Astrocyte (in vitro differentiated cells and primary cell): ENCODE measurements around the gene MAGI1. TPM values are rescaled to one million over a fixed set of nuclear protein-coding genes. Genes with fewer than 3 reads are reported as not detected.

ENCODE experiments used
- DNase-seq: peaks from one replicate; pipeline ENCODE4 v3.0.0-alpha.2; 2010; ENCODE audit warnings: low read depth
- FAIRE-seq: peaks from 2 replicates; lab custom pipeline; 2011; peaks lifted over from hg19 to GRCh38; lab: Jason Lieb, UNC
- H2AFZ ChIP-seq: 2 replicates; pipeline ENCODE4 v1.6.0; 2012; ENCODE audit warnings: low read depth, low read length, inconsistent platforms
- H3K27ac ChIP-seq: 2 replicates; pipeline ENCODE4 v1.5.1; 2011; ENCODE audit warnings: low read depth, low read length, inconsistent platforms
- H3K27me3 ChIP-seq: 2 replicates; pipeline ENCODE4 v1.6.0; 2011; ENCODE audit warnings: low read length, inconsistent platforms; ENCODE audit not compliant: insufficient read depth
- H3K36me3 ChIP-seq: 2 replicates; pipeline ENCODE4 v1.5.1; 2011; ENCODE audit warnings: low read length, inconsistent platforms; ENCODE audit not compliant: insufficient read depth
- H3K4me1 ChIP-seq: 2 replicates; pipeline ENCODE4 v1.5.1; 2011; ENCODE audit warnings: low read length, inconsistent platforms; ENCODE audit not compliant: insufficient read depth
- H3K4me2 ChIP-seq: 2 replicates; pipeline ENCODE4 v1.6.0; 2012; ENCODE audit warnings: low read length, inconsistent platforms
- H3K4me3 ChIP-seq: 2 replicates; pipeline ENCODE4 v1.5.1; 2011; ENCODE audit warnings: low read depth, mild to moderate bottlenecking, low read length, inconsistent platforms; ENCODE audit not compliant: insufficient read depth
- H3K79me2 ChIP-seq: 2 replicates; pipeline ENCODE4 v1.6.0; 2012; ENCODE audit warnings: mild to moderate bottlenecking, low read length, inconsistent platforms; ENCODE audit not compliant: insufficient read depth
- H3K9ac ChIP-seq: 2 replicates; pipeline ENCODE4 v1.6.0; 2012; ENCODE audit warnings: mild to moderate bottlenecking, low read length, inconsistent platforms
- H3K9me3 ChIP-seq: 2 replicates; pipeline ENCODE4 v1.5.1; 2012; ENCODE audit warnings: low read depth, mild to moderate bottlenecking, low read length, inconsistent platforms; ENCODE audit not compliant: insufficient read depth
- H4K20me1 ChIP-seq: 2 replicates; pipeline ENCODE4 v1.6.0; 2012; ENCODE audit warnings: low read length, inconsistent platforms; ENCODE audit not compliant: insufficient read depth
- H3K27ac Mint-ChIP-seq: one replicate; pipeline ENCODE4 v1.8.0; 2021; ENCODE audit warnings: mild to moderate bottlenecking, mixed read lengths; ENCODE audit not compliant: unreplicated experiment
- H3K27me3 Mint-ChIP-seq: one replicate; pipeline ENCODE4 v1.8.0; 2021; ENCODE audit warnings: low read depth, mixed read lengths; ENCODE audit not compliant: unreplicated experiment
- H3K36me3 Mint-ChIP-seq: one replicate; pipeline ENCODE4 v1.8.0; 2021; ENCODE audit warnings: low read depth, mixed read lengths; ENCODE audit not compliant: unreplicated experiment
- H3K4me1 Mint-ChIP-seq: one replicate; pipeline ENCODE4 v1.8.0; 2021; ENCODE audit warnings: low read depth, mixed read lengths; ENCODE audit not compliant: unreplicated experiment
- H3K4me3 Mint-ChIP-seq: one replicate; pipeline ENCODE4 v1.8.0; 2021; ENCODE audit warnings: mild to moderate bottlenecking, moderate library complexity, mixed read lengths; ENCODE audit not compliant: unreplicated experiment
- H3K9me3 Mint-ChIP-seq: one replicate; pipeline ENCODE4 v1.8.0; 2021; ENCODE audit warnings: mild to moderate bottlenecking, mixed read lengths; ENCODE audit not compliant: unreplicated experiment
- EZH2 ChIP-seq: IDR thresholded peaks from 2 replicates; pipeline ENCODE4 v1.6.1; 2012; ENCODE audit warnings: mild to moderate bottlenecking, low read length, inconsistent platforms; ENCODE audit not compliant: insufficient read depth
- total RNA-seq: library from RNA; stranded (reverse); gene quantifications from 2 replicates; pipeline ENCODE4 v1.2.1, GENCODE V29; 2021
- TF ChIP-seq, protein P1 (sequence below): IDR thresholded peaks from 2 replicates; pipeline ENCODE4 v1.5.1; 2011; ENCODE audit warnings: low read depth, mild to moderate bottlenecking, inconsistent platforms, low read length, moderate library complexity; ENCODE audit not compliant: insufficient read depth

The MAGI1 gene
- total RNA-seq, 1 donor from 2014 or later, result 31.8 TPM

- Mint-ChIP-seq H3K27ac (no peak overlapping the region), H3K9me3 (peaks cover 4% of the 10 kb centered on the region), H3K27me3 (no peaks in the 10 kb centered on the region), H3K36me3 (peaks cover 28% of the 10 kb centered on the region), H3K4me1 (no peaks in the 10 kb centered on the region), H3K4me3 (no peak overlapping the region)
- H3K4me2 ChIP-seq, result no peak overlapping the region
- H3K4me1 ChIP-seq, result no peaks in the 10 kb centered on the region
- no peak overlapping the region for H3K4me3 ChIP-seq
- H2AFZ ChIP-seq, result no peak overlapping the region
- no peaks in the 10 kb centered on the region for H4K20me1 ChIP-seq
- no peak overlapping the region for H3K9ac ChIP-seq
- no peaks in the 10 kb centered on the region for H3K9me3 ChIP-seq
- H3K27ac ChIP-seq, result no peak overlapping the region
- DNase-seq, result no peak
- H3K36me3 ChIP-seq, result no peaks in the 10 kb centered on the region
- H3K27me3 ChIP-seq, result no peaks in the 10 kb centered on the region
- H3K79me2 ChIP-seq, result no peaks in the 10 kb centered on the region
- FAIRE-seq, result no peak
- TF ChIP-seq EZH2, result no peak
- TF ChIP-seq, protein P1, sequence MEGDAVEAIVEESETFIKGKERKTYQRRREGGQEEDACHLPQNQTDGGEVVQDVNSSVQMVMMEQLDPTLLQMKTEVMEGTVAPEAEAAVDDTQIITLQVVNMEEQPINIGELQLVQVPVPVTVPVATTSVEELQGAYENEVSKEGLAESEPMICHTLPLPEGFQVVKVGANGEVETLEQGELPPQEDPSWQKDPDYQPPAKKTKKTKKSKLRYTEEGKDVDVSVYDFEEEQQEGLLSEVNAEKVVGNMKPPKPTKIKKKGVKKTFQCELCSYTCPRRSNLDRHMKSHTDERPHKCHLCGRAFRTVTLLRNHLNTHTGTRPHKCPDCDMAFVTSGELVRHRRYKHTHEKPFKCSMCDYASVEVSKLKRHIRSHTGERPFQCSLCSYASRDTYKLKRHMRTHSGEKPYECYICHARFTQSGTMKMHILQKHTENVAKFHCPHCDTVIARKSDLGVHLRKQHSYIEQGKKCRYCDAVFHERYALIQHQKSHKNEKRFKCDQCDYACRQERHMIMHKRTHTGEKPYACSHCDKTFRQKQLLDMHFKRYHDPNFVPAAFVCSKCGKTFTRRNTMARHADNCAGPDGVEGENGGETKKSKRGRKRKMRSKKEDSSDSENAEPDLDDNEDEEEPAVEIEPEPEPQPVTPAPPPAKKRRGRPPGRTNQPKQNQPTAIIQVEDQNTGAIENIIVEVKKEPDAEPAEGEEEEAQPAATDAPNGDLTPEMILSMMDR, result no peak
Observed at GRCh38 chr3:65381496-65382010, 657.2 kb downstream of the MAGI1 start.

- peaks cover 33% of the 10 kb centered on the region for H3K36me3 Mint-ChIP-seq
- Histone ChIP-seq H4K20me1 (no peaks in the 10 kb centered on the region), H3K4me1 (no peaks in the 10 kb centered on the region), H2AFZ (no peak overlapping the region), H3K4me2 (no peak overlapping the region), H3K27ac (no peak overlapping the region), H3K27me3 (no peaks in the 10 kb centered on the region), H3K79me2 (no peaks in the 10 kb centered on the region), H3K36me3 (no peaks in the 10 kb centered on the region), H3K4me3 (no peak overlapping the region), H3K9me3 (no peaks in the 10 kb centered on the region), H3K9ac (no peak overlapping the region)
- no peaks in the 10 kb centered on the region for H3K4me1 Mint-ChIP-seq
- H3K4me3 Mint-ChIP-seq, result no peak overlapping the region
- H3K27me3 Mint-ChIP-seq, result no peaks in the 10 kb centered on the region
- H3K9me3 Mint-ChIP-seq, result peaks cover 4% of the 10 kb centered on the region
- no peak for FAIRE-seq
- no peak overlapping the region for H3K27ac Mint-ChIP-seq
- DNase-seq, result no peak
- TF ChIP-seq, protein P1, result no peak
- no peak for TF ChIP-seq EZH2
Observed at GRCh38 chr3:65379223-65379622, 659.5 kb downstream of the MAGI1 start.

DNA sequence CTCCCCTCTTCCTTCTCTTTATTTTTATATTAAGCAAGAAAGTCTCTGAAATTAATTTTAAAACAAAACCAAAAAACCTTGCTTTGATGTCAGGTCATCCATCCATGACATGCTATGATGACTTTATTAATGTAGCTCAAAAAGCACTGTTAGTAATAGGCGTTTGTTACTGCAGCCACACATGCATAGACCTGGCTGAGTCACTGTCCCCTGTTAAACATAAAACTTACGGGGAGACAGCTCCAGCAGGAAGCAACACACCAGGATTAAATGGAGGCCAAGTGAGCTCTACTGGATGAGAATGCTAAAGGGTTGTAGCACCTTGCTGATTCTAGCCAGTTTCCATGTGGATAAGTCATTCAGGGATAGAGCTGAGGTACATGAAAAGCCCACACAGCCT, 661.1 kb downstream of the MAGI1 start:
- H3K79me2 ChIP-seq, result no peaks in the 10 kb centered on the region
- no peaks in the 10 kb centered on the region for H3K4me1 Mint-ChIP-seq
- H3K36me3 ChIP-seq, result no peaks in the 10 kb centered on the region
- no peak for DNase-seq
- H3K27me3 ChIP-seq, result no peaks in the 10 kb centered on the region
- no peaks in the 10 kb centered on the region for H3K9me3 ChIP-seq
- no peak overlapping the region for H3K27ac Mint-ChIP-seq
- H4K20me1 ChIP-seq, result no peaks in the 10 kb centered on the region
- TF ChIP-seq, protein P1, result no peak
- no peak for TF ChIP-seq EZH2
- H3K4me2 ChIP-seq, result no peak overlapping the region
- H3K9me3 Mint-ChIP-seq, result peaks cover 4% of the 10 kb centered on the region
- no peaks in the 10 kb centered on the region for H3K27me3 Mint-ChIP-seq
- no peak overlapping the region for H3K9ac ChIP-seq
- H2AFZ ChIP-seq, result no peak overlapping the region
- H3K4me3 ChIP-seq, result no peak overlapping the region
- FAIRE-seq, result no peak
- H3K4me3 Mint-ChIP-seq, result no peak overlapping the region
- H3K27ac ChIP-seq, result no peak overlapping the region
- H3K36me3 Mint-ChIP-seq, result peaks cover 33% of the 10 kb centered on the region
- no peaks in the 10 kb centered on the region for H3K4me1 ChIP-seq
